H1 (cell line): Measurements from ENCODE around the gene IRF4. TPM values are rescaled to one million over a fixed set of nuclear protein-coding genes. Genes with fewer than 3 reads are reported as not detected.

Source experiments
- BACH1 ChIP-seq: IDR thresholded peaks from 2 replicates; pipeline ENCODE4 v1.6.1; 2012; ENCODE audit warnings: low read length, improper control_type of control experiment
- EGR1 ChIP-seq: IDR thresholded peaks from 2 replicates; pipeline ENCODE4 v1.6.1; 2011; ENCODE audit warnings: low read depth, low read length, borderline replicate concordance
- JUND ChIP-seq: IDR thresholded peaks from 2 replicates; pipeline ENCODE4 v1.6.1; 2011; ENCODE audit warnings: mild to moderate bottlenecking, improper control_type of control experiment, low read length
- NANOG ChIP-seq: IDR thresholded peaks from 2 replicates; pipeline ENCODE4 v1.6.1; 2011; ENCODE audit warnings: low read length, low read depth, mild to moderate bottlenecking, inconsistent platforms; ENCODE audit not compliant: insufficient read depth, poor library complexity, severe bottlenecking
- NRF1 ChIP-seq: IDR thresholded peaks from 2 replicates; pipeline ENCODE4 v1.6.1; 2011; ENCODE audit warnings: mild to moderate bottlenecking, low read depth, low read length, improper control_type of control experiment
- RXRA ChIP-seq: IDR thresholded peaks from 2 replicates; pipeline ENCODE4 v1.6.1; 2011; ENCODE audit warnings: low read depth, mild to moderate bottlenecking, low read length, moderate library complexity; ENCODE audit not compliant: insufficient read depth
- polyA plus RNA-seq, 7 experiments: library from polyadenylated mRNA; depleted of rRNA in 3 of 7; stranded (reverse) in 5 of 7; unstranded in 2 of 7; fragments of >200 nt in 5 of 7; fragments of 200-250 nt in 2 of 7; gene quantifications; 1 replicate in 5 of 7; 2 replicates in 1 of 7; 4 replicates in 1 of 7; pipeline versions ENCODE4 v1.2.1 to v1.2.3, GENCODE V29; 2011 to 2013; ENCODE audit warnings: missing spikeins in 2 of 7, mixed read lengths in 2 of 7
- total RNA-seq: library from RNA; stranded (reverse); fragmentation: NEBNext Ultra II Directional; extraction: Animal tissue kit (Norgen Biotek cat#: 25700); gene quantifications from 2 replicates; pipeline ENCODE4 v1.2.1, GENCODE V29; 2021

The IRF4 gene
- total and polyA plus RNA-seq, 2 of the 8 experiments (the other 6 are each of a cell fraction or from before 2014, with no cell fraction given): 0.77 to 2.1 TPM

DNA sequence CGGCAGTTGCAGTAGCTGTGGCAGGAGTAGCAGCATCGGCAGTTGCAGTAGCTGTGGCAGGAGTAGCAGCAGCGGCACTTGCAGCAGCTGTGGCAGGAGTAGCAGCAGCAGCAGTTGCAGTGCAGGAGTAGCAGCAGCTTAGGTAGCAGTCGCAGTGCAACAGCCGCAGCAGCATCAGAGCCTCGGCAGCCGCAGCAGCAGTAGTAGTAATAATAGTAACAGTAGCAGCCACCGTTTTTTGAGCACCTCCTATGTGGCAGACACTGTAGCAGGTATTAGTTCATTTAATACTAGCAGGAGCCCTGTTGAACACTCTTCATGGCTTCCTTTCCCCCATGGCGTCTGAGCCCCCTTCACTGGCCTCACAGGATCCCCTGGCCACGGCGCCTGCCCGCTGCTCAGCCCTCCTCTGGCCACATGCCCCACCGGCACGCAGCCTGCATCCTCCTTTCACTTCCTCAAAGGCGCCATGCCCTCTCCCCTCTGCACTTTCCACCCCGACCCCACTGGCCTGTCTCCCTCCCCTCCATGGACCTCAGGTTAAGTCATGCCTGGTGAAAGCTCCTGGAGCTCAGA is 19.1 kb upstream of the IRF4 start (continued):
- TF ChIP-seq EGR1: no peak
- no peak for TF ChIP-seq JUND
- TF ChIP-seq BACH1: no peak
- no peak for TF ChIP-seq RXRA
- TF ChIP-seq NANOG: no peak
- no peak for TF ChIP-seq NRF1
